GM12891 (cell line): ENCODE measurements around the gene ADCY3.

Source experiments
- POLR2A ChIP-seq: IDR thresholded peaks from 2 replicates; pipeline ENCODE4 v1.6.1; 2011; ENCODE audit warnings: low read depth, low read length, control low read depth
- POLR2AphosphoS5 ChIP-seq: IDR thresholded peaks from 2 replicates; pipeline ENCODE4 v1.6.1; 2011; ENCODE audit warnings: low read depth, low read length, control low read depth
- SPI1 ChIP-seq: IDR thresholded peaks from 2 replicates; pipeline ENCODE4 v1.6.1; 2011; ENCODE audit warnings: low read depth, low read length, control low read depth
- TAF1 ChIP-seq: IDR thresholded peaks from 2 replicates; pipeline ENCODE4 v1.6.1; 2011; ENCODE audit warnings: low read depth, low read length, control low read depth

DNA sequence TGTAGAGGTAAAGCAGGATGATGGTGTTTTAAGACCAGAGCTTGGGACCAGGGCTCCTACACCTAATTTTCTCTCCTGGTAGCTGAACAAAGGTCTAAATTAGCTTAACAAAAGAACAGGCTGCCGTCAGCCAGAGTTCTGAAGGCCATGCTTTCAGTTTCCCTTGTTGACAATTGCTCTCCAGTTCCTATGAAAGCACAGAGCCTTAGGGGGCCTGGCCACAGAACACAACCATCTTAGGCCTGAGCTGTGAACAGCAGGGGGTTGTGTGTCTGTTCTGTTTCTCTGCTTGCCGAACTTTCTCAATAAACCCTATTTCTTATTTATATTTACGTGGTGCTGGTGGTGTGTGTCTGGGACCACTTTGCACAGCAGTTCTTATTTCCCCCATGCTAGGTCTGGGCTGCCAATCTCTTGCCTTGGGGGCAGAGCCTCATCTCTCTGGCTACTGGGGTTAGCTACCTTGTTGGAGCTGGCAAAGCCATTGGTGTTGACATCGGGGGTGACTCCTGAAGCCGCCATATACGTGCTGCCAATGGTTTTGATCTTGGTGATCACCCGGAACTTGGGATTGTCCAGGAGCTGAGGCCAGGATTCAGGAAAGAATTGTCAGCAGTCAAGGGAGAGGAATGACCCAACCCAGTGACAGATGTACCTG lies 97.9 kb downstream of the ADCY3 start:
- no peak for TF ChIP-seq POLR2A
- TF ChIP-seq POLR2AphosphoS5: no peak
- no peak for TF ChIP-seq SPI1
- no peak for TF ChIP-seq TAF1
